ENCODE data around the gene SIPA1L3. TPM values are rescaled to one million over a fixed set of nuclear protein-coding genes. Genes with fewer than 3 reads are reported as not detected.

Gene SIPA1L3
- total RNA-seq, 6 donors from 2014 or later = 57.3 to 91.6 (median 69.4) TPM

DNA sequence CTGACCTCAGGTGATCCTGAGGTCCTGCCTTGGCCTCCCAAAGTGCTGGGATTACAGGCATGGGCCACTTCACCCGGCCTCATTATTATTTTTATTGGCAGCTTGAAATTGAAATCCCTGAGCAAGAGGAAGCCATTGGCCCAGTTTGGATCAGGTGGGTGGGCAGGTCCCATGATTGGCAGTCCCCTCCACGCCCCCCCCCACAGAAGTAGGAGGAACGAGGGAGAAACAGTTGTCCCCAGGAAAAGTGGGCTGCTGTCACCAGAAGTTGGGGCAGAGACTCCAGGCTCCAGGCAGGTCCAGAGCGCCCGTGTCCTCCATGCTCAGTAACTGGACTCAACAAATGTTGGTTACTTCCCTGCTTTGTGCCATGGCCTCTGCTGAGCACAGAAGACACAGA, 70.4 kb downstream of the SIPA1L3 start:
- no peaks in the 10 kb centered on the region for H3K9me3 ChIP-seq
- no peaks in the 10 kb centered on the region for H3K36me3 ChIP-seq
- H3K4me1 ChIP-seq = peaks cover 4 to 39% (median 23%) of the 10 kb centered on the region in 4 donors
- peak overlapping the region in 3 of 4 donors; percentile 12 to 62 (median 44) for H3K27ac ChIP-seq
- 76 to 87% methylated on average over 3 to 5 of the region's 5 CpGs for WGBS, 2 donors
- TF ChIP-seq POLR2A (IDR thresholded peaks at IDR 0.05) (no peak), EP300 (IDR thresholded peaks at IDR 0.05) (no peak)
- H3K27me3 ChIP-seq = no peaks in the 10 kb centered on the region
- H3K4me3 ChIP-seq = no peak overlapping the region
- ATAC-seq (ENCODE audit: low FRiP score in 2 of 2) = no peak
- DNase-seq = no peak

DNA sequence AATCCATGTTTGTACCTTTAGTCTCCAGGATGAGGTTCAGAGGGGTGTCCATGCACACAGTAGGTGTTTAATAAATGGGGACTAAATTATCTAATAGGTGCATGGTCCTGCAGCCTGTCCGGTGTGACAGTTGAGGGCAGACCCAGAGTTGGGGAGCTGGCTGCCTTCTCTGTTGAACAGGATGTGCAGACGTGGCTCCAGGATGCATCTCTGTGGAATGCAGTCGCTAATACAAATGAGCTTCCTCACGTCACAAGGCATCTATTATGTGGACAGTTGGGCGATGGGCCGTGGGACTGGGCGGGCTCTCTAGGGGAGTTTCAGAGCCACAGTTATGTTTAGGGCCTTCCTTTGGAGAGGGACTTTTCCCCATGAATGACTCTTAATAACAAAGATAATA, 71.0 kb downstream of the SIPA1L3 start:
- peak overlapping the region in 2 of 4 donors; percentile 62 to 70 for H3K27ac ChIP-seq
- ATAC-seq (ENCODE audit: low FRiP score in 2 of 2) (peak in 1 of 2 donors; percentile 70), DNase-seq (no peak)
- TF ChIP-seq, protein P1, sequence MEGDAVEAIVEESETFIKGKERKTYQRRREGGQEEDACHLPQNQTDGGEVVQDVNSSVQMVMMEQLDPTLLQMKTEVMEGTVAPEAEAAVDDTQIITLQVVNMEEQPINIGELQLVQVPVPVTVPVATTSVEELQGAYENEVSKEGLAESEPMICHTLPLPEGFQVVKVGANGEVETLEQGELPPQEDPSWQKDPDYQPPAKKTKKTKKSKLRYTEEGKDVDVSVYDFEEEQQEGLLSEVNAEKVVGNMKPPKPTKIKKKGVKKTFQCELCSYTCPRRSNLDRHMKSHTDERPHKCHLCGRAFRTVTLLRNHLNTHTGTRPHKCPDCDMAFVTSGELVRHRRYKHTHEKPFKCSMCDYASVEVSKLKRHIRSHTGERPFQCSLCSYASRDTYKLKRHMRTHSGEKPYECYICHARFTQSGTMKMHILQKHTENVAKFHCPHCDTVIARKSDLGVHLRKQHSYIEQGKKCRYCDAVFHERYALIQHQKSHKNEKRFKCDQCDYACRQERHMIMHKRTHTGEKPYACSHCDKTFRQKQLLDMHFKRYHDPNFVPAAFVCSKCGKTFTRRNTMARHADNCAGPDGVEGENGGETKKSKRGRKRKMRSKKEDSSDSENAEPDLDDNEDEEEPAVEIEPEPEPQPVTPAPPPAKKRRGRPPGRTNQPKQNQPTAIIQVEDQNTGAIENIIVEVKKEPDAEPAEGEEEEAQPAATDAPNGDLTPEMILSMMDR (IDR thresholded peaks at IDR 0.05) = no peak
- TF ChIP-seq POLR2AphosphoS5 (IDR thresholded peaks at IDR 0.05) (no peak), POLR2A (IDR thresholded peaks at IDR 0.05) (no peak), EP300 (IDR thresholded peaks at IDR 0.05) (no peak)
- no peak overlapping the region for H3K4me3 ChIP-seq
- 50 to 64% methylated on average over 7 of the region's 7 CpGs for WGBS, 2 donors
- no peaks in the 10 kb centered on the region for H3K36me3 ChIP-seq
- H3K27me3 ChIP-seq = no peaks in the 10 kb centered on the region
- no peaks in the 10 kb centered on the region for H3K9me3 ChIP-seq
- H3K4me1 ChIP-seq = peaks cover 4 to 39% (median 24%) of the 10 kb centered on the region in 4 donors

DNA sequence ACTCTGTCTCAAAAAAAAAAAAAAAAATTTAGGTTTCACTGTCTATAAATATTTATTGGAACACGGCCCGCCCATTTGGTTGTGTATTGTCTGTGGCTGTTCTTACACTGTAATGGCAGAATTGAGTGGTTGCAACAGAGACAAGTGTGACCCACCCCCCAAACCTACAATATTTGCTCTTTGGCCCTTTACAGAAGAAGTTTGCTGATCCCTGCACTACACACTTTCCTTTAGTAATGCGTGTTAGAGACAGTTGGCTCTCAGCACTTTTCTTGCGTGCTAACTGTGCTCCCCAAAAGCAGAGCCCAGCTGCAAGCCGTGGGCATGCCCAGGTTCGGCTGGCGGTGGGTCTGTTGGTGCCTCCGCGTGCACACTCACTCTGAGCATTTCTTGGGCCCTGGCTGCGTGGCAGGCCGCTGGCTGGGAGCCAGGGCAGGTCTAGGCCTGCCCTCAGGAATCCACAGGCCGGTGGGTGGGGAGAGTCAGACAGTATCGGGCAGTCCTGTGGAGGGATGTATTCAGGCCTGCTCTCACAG, 72.6 kb downstream of the SIPA1L3 start:
- Histone ChIP-seq H3K36me3 (no peaks in the 10 kb centered on the region), H3K9me3 (no peaks in the 10 kb centered on the region), H3K27ac (peak overlapping the region; percentile 37 to 73 (median 64)), H3K4me1 (peaks cover 4 to 39% (median 24%) of the 10 kb centered on the region in 4 donors), H3K27me3 (no peaks in the 10 kb centered on the region), H3K4me3 (no peak overlapping the region)
- ATAC-seq (ENCODE audit: low FRiP score in 2 of 2) (peak in 1 of 2 donors; percentile 63), DNase-seq (peak; percentile 58 to 84)
- 69 to 70% methylated on average over 13 of the region's 13 CpGs for WGBS, 2 donors
- TF ChIP-seq, protein P1 (IDR thresholded peaks at IDR 0.05) = no peak
- TF ChIP-seq POLR2AphosphoS5 (IDR thresholded peaks at IDR 0.05) = no peak
- TF ChIP-seq EP300 (IDR thresholded peaks at IDR 0.05) = no peak
- TF ChIP-seq POLR2A (IDR thresholded peaks at IDR 0.05) = no peak

DNA sequence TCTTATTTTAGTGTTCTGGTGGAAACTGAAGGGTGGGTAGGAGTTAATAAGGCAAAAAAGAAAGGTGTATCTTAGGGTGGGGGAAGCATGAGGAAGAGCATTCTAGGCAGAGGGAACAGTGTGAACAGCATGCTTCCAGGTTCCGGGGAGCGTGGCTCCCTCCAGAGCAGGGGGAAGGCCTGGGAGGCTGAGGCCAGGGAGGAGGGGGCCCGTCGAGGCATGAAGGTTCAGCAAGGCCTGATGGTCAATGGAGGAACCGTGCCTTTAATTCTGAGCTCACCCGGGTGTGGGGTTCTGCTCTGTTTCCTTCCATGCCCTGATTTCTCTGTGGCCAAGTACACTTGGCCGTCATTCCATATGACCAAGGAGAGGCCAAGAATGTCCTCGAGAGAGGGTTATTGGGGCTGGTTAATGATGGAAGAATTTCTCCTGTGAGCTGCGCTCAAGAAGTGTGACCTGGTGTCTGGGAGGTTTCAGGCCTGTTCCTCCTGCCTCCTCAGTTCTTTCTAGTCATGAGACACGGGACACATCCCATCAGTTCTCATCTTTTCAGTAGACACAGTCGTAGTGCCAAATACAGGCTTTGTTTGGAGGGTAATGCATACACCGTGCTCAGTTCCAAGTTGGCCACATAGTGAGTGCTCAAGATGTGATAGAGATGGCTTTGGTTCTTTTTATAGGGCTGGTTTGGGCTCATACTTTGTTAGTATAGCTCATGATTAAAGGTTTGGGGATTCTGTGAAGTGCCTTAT, 73.6 kb downstream of the SIPA1L3 start:
- 59 to 65% methylated on average over 12 of the region's 12 CpGs for WGBS, 2 donors
- Histone ChIP-seq H3K27ac (peak overlapping the region in 3 of 4 donors; percentile 59 to 73 (median 70)), H3K9me3 (no peaks in the 10 kb centered on the region), H3K4me3 (no peak overlapping the region), H3K4me1 (peaks cover 4 to 39% (median 24%) of the 10 kb centered on the region in 4 donors), H3K27me3 (no peaks in the 10 kb centered on the region), H3K36me3 (no peaks in the 10 kb centered on the region)
- TF ChIP-seq EP300 (IDR thresholded peaks at IDR 0.05) = no peak
- TF ChIP-seq, protein P1 (IDR thresholded peaks at IDR 0.05) = no peak
- no peak for TF ChIP-seq POLR2A (IDR thresholded peaks at IDR 0.05)
- no peak for TF ChIP-seq POLR2AphosphoS5 (IDR thresholded peaks at IDR 0.05)
- ATAC-seq (ENCODE audit: low FRiP score in 2 of 2) (peak; percentile 70 to 75), DNase-seq (peak in 1 of 2 donors; percentile 42)

DNA sequence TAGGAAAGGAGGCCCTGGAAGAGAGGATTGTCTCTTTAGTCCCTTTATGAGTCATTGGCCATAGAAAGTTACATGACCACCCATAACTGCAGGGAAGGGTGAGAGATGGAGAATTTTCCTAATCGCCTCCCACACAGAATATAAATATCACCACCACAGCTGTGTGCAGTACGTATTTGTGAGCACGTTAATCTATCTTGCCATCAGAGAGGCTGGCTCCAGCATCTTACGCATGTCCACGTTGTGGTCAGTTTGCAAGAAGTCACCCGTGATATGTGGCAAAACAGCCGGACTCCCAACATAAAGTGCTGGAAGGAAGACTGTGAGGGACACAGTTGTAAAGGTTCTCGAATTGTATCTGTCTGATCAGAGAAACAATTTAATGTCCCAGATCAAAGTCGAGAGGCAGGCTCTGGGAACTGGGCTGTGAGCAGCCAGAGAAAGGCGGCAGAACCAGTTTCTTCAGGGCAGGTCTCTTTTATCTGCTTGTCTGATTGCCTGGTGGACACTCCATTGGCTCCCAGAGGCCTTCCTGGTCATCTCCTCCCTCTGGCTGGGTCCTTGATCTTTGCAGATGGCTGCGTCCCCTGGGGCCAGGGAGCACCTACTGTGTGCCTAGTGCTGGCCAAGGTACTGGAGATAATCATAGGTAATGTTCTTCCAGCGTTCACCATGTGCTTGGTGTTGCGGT, 74.9 kb downstream of the SIPA1L3 start:
- ATAC-seq (ENCODE audit: low FRiP score in 2 of 2) = no peak
- H3K9me3 ChIP-seq = no peaks in the 10 kb centered on the region
- no peaks in the 10 kb centered on the region for H3K27me3 ChIP-seq
- H3K4me3 ChIP-seq = no peak overlapping the region
- no peak for DNase-seq
- peaks cover 4 to 46% (median 26%) of the 10 kb centered on the region in 4 donors for H3K4me1 ChIP-seq
- 66 to 80% methylated on average over 11 to 13 of the region's 13 CpGs for WGBS, 2 donors
- H3K27ac ChIP-seq = peak overlapping the region in 1 of 4 donors; percentile 70
- no peaks in the 10 kb centered on the region for H3K36me3 ChIP-seq
- TF ChIP-seq, protein P1 (IDR thresholded peaks at IDR 0.05) = no peak
- no peak for TF ChIP-seq EP300 (IDR thresholded peaks at IDR 0.05)
- no peak for TF ChIP-seq POLR2A (IDR thresholded peaks at IDR 0.05)
- TF ChIP-seq POLR2AphosphoS5 (IDR thresholded peaks at IDR 0.05) = no peak

Measured in upper lobe of left lung (tissue), 6 donors.